Esophagus squamous epithelium (tissue), 4 donors: ENCODE data around the gene KLHL28.

Experiments used
- CTCF ChIP-seq, 6 experiments: fragments of 450-650 bp in 4 of 6; fragments of 200-600 bp in 2 of 6; sonication (generic) in 2 of 6; IDR thresholded peaks; one replicate each; pipeline ENCODE4 v1.5.1; 2016 to 2019; ENCODE audit warnings: antibody characterized with exemption in 6 of 6, mild to moderate bottlenecking in 4 of 6, moderate library complexity in 4 of 6
- POLR2A ChIP-seq, 4 donors: fragments of 450-650 bp; IDR thresholded peaks; one replicate each; pipeline ENCODE4 v1.6.1; 2017; ENCODE audit warnings: antibody characterized with exemption in 4 of 4, mild to moderate bottlenecking in 4 of 4, moderate library complexity in 3 of 4

- TF ChIP-seq CTCF (IDR thresholded peaks at IDR 0.05) = no peak
- no peak for TF ChIP-seq POLR2A (IDR thresholded peaks at IDR 0.05)
Measured at GRCh38 chr14:44990533-44990932, 28.8 kb upstream of the KLHL28 start.
